Stimulated activated CD4-positive, alpha-beta T cell treated with anti-CD3 and anti-CD28 coated beads, Interleukin-1b, Interleukin-23, amount 100 ng/mL, for 1 hour (primary cell): ENCODE data around the gene CD81.

Experiments used
- DNase-seq, 2 donors: peaks; one replicate each; pipeline ENCODE4 v3.0.0-alpha.2; 2020; ENCODE audit warnings: low read depth in 2 of 2

CD81 gene

DNA sequence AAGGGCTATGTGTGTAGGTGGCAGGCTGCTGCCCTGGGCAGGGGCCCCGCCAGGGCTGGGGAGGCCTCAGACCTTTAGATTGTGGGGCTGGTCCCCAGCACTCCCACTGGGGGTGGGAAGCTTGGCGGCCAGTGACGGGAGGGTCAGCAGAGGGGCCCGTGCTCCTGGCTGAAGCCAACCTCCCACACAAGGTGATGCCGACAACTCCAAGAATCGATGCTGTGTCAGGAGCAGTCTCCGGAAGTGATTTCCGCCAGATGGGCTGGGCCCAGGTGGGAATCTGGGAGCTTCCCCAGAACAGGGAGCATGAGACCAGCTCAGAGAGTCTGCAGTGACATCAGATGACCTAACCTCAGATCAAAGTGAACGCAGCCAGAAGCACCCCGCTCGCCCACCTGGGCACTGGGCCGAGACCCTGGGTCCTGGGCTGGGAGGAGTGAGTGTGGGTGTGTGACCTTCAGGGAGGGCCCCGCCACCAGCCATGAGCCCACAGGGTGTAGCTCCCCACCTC is 59.5 kb downstream of the CD81 start:
- DNase-seq: no peak

DNA sequence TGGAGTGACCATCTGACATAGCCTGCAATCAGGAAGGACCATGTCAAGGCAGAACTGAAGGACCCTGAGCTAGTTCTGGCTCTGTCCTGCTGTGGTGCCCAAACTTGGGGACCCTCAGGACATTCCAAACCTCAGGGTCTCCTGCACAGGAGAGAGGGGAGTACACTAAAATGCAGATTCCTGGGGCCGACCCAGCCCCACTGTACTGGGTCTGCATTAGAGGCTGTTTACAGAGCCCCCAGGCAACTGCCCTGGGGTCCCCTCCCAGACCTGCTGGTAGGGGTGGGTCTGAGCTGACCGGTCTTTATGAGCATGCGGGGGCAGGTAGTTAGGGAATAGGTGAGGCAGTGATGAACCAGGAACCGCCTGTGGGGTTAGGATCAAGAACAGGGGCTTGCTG is 60.4 kb downstream of the CD81 start:
- no peak for DNase-seq

- DNase-seq: no peak
Observed at GRCh38 chr11:2439820-2440219, 62.7 kb downstream of the CD81 start.

DNA sequence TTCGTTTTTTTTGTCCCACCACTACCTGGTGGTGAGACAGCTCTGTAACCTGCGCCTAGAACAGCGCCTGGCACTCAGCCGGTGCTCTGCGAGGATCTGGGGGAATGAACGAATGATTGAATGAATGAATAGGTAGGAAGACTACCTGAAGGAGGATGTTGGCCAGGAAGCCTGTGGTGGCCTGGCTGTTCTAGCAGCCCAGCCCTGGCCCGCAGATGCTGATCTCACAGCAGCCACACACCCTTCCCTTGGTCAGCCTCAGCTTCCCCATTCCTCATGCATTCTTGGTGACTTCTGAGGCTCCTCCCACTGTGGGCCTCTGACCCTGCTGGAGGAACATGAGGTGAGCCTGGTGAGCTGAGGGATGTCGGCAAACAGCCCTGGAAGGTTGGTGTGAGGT is 63.5 kb downstream of the CD81 start:
- DNase-seq: no peak

DNA sequence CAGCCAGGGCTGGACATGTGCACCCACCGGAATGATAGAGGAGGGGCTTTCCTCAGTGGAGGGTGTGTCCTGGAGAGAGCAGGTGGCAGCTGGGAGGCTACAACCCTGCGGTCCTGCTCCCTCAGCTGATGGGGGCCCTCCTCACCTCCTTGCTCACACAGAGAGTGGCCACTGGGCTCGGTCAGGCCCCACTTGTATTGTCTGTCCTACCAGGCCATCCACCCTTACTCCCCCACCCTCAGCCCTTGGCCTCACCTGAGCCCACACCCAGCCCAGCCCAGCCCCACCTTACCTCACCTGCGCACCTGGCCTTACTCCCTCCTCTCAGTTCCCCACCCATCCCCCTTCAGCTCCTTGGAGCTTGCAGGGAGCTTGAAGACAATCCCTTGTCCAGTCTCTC is 64.1 kb downstream of the CD81 start:
- DNase-seq: no peak

DNA sequence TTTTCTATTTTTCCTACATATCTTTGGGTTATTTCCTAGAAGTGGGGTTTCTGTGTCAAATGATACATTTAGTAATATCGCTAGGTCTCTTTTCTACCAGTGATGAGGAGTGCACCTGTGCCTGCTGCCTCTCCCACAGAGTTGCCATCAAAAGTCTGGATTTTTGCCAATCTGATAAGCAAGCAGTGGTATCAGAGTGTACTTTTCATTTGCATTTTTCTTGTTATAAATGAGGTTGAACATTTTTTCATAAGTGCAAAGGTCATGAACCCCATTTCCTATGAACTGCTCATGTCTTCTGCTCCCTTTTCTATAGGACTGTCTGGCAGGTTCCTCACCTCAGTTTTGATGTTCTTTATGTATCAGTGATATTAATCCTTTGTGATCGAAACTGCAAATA is 65.5 kb downstream of the CD81 start:
- DNase-seq: no peak

- DNase-seq: no peak
Observed at GRCh38 chr11:2443406-2443805, 66.3 kb downstream of the CD81 start.

DNA sequence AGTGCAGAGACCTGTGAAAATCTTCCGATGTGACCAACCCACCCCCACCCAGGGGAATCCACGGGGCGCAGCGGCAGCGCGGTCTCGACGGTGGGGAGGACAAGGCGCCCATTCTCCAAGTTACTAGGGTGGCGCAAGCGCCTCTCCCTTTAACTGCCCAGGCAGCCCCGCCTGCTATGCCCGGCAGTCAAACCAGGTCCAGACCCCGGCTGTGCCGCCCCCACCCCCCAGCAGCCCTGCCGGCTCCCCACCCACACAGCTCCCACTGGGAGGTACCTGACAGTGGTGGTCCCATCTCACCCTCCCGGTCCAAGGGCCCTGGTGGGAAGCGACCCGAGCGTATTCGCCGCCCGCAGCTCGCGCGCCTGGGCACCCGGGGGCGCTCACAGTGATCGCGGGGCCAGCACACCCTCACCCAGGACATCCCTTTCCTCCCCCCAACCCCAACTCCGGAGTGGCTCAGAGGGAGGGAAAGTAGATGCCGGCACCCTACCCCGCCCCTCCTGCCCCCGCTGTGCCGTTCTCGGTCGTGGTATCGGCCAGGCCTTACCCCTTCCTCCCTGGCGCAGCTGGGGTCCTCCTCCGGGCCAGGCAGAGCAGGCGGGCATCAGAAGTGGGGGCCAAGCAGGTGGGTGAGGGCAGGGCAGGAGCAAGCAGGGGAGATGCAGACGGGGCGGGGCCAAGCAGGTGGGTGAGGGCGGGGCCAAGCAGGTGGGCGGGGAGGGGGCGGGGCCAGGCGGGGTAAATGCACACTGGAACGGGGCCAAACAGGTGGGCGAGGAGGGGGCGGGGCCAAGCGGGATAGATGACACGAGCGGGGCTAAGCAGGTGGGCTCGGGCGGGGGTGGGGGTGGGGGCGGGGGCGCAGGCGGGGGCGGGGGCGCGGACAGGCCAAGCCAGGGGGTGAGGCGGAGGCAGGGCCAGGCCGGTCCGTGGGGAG is 67.0 kb downstream of the CD81 start, which contains the start of gene TRPM5:
Gene TRPM5 (minus strand): TSS at position 634 of the 940 bp plus-strand sequence. CDS start 21,478 bp downstream, outside the sequence.
- DNase-seq: peak; percentile 53 to 74

DNA sequence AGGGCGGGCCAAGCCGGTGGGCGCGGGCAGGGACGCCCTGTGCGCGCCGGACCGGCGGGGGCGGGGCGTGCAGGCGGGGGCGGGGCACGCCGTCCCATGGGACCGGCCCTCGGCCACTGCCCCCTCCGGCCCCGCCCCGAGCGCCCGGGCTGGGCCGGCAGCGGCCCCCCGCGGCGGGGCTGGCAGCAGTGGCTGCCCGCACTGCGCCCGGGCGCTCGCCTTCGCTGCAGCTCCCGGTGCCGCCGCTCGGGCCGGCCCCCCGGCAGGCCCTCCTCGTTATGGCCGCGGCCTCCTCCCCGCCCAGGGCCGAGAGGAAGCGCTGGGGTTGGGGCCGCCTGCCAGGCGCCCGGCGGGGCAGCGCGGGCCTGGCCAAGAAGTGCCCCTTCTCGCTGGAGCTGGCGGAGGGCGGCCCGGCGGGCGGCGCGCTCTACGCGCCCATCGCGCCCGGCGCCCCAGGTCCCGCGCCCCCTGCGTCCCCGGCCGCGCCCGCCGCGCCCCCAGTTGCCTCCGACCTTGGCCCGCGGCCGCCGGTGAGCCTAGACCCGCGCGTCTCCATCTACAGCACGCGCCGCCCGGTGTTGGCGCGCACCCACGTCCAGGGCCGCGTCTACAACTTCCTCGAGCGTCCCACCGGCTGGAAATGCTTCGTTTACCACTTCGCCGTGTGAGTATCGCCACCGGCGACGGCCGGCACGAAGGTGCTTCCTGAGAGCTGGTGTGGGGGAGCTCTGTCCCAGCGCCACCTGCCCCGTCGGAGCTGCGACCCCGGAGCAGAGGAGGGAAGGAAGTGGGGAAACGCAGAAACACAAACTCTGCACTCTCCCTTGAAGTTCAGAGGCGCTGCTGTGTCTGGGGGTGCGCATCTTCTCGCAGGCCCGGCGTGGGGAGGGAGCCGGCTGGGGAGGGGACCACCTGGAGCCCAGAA is 68.0 kb downstream of the CD81 start, which contains the start of gene KCNQ1:
Gene KCNQ1 (plus strand): TSS at position 188 of the 925 bp plus-strand sequence. CDS start 91 bp downstream, at position 279.
- no peak for DNase-seq

DNA sequence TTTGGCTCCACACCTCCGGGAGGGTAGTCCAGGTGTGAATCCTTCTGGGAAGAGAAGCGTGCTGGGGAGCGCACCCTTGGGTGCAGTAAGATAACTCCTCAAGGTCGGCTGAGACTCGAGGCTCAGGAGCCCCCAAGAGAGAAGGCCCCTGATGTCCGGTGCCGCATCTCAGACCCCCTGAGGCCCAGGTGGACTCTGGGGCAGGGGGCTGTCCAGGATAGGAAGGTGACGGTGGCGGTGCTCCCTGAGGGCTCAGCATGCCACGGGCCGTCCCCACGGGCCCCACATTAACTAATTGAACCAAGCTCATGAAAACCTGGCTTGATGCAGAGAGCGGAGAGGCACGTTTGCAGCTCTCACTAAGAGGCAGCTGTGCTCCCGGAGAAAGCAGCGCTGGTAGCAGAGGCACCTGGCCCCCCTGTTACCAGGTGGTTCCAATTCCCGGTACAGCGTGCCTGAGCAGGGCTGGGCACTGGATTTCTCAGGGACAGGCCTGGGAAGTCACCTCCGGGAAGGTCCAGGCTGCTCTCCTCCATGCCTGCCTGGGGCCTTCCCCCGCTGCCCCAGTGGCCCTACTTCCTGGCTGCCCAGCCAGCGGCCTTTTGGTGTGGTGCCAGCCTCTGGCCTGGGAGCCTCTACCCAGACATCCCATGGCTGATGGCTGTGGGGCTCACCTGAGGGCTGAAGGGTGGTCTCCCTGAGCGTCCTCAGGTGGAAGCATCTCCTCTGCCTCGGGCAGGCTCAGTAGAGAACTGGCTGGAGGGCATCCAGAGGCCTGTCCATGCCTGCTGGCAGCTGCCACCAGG is 68.8 kb downstream of the CD81 start:
- DNase-seq: no peak

DNA sequence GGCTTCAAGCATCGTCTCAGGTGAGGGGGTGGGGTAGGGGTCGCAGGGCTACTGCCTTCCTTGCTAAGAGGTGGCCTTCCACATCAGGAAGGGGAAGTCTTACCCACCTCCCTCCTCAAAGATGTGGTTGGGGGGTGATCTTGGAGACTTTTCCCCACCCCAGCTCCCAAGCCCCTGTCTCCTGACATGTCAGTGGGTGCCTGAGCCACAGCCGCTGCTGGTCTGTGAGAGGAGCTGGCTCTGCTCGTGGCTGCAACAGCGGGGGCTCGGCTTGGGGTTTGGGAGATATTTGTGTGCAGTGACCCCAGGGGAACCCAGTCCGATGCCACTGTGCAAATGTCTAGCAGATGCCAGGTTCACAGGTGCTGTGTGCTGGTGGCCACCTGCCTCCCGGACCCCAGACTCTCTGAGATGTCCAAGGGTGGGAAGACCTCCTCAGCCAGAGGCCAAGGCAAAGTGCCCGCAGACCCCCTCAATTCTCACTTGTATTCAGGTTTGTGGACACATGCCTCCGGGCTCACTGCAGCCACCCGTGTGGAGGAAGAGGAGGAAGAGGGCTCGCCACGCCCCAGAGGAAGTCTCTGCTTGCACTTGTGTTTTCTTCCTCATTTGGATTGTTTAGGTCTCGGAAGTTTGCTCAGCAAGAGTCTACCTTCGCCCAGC is 69.6 kb downstream of the CD81 start:
- no peak for DNase-seq
